Ishikawa (cell line): ENCODE results near the gene IGSF23.

Experiments used
- CEBPB ChIP-seq: IDR thresholded peaks from 2 replicates; pipeline ENCODE4 v1.6.1; 2012
- EP300 ChIP-seq: IDR thresholded peaks from 2 replicates; pipeline ENCODE4 v1.6.1; 2012; ENCODE audit warnings: borderline replicate concordance
- MAX ChIP-seq: IDR thresholded peaks from 2 replicates; pipeline ENCODE4 v1.6.1; 2012
- REST ChIP-seq: IDR thresholded peaks from 2 replicates; pipeline ENCODE4 v1.6.1; 2012; ENCODE audit warnings: low read depth, mild to moderate bottlenecking
- TAF1 ChIP-seq: IDR thresholded peaks from 2 replicates; pipeline ENCODE4 v1.6.1; 2012; ENCODE audit warnings: low read depth, mild to moderate bottlenecking
- TEAD4 ChIP-seq: IDR thresholded peaks from 2 replicates; pipeline ENCODE4 v1.6.1; 2012
- YY1 ChIP-seq: IDR thresholded peaks from 2 replicates; pipeline ENCODE4 v1.6.1; 2012; ENCODE audit warnings: low read depth
- ZBTB7A ChIP-seq: IDR thresholded peaks from 2 replicates; pipeline ENCODE4 v1.6.1; 2012; ENCODE audit warnings: low read depth

- TF ChIP-seq EP300, result no peak
- TF ChIP-seq REST, result no peak
- TF ChIP-seq MAX, result no peak
- no peak for TF ChIP-seq CEBPB
- no peak for TF ChIP-seq ZBTB7A
- no peak for TF ChIP-seq TAF1
- no peak for TF ChIP-seq TEAD4
- no peak for TF ChIP-seq YY1
Observed at GRCh38 chr19:44574186-44574950, 39.0 kb upstream of the IGSF23 start.
